Endothelial cell of umbilical vein (primary cell): ENCODE data around the gene CERK. TPM values are rescaled to one million over a fixed set of nuclear protein-coding genes. Genes with fewer than 3 reads are reported as not detected.

Experiments
- BruUV-seq: library from RNA; stranded (reverse); fragments of 400-500 nt; replicated peaks from 2 replicates; lab custom pipeline; 2021; lab: Mats Ljungman, UMichigan
- CTCF ChIA-PET: fragments of 300-600, 350-600 bp; sonication (Branson Sonifier 250); formaldehyde crosslinking; loops from one replicate; lab custom pipeline; 2021; ENCODE audit warnings: antibody characterized with exemption, inconsistent platforms; lab: Charles Lee
- POLR2A ChIA-PET: fragments of 300-600, 350-600 bp; sonication (Branson Sonifier 250); formaldehyde crosslinking; loops from one replicate; lab custom pipeline; 2021; ENCODE audit warnings: antibody characterized with exemption, inconsistent platforms; lab: Charles Lee
- DNase-seq: peaks from one replicate; pipeline ENCODE4 v3.0.0-alpha.2; 2011; ENCODE audit warnings: low read depth, low spot score
- FAIRE-seq: peaks from 2 replicates; lab custom pipeline; 2011; peaks lifted over from hg19 to GRCh38; lab: Jason Lieb, UNC
- H2AFZ ChIP-seq: 2 replicates; pipeline ENCODE4 v1.6.0; 2012; ENCODE audit warnings: low read depth, low read length, control low read depth, inconsistent platforms
- H3K27ac ChIP-seq: 2 replicates; pipeline ENCODE4 v1.5.1; 2011; ENCODE audit warnings: low read depth, mild to moderate bottlenecking, control low read depth, low read length, moderate library complexity; ENCODE audit not compliant: insufficient read depth
- H3K27me3 ChIP-seq, 2 experiments: 2 replicates each; pipeline versions ENCODE4 v1.6.0 to v1.6.1; 2011; ENCODE audit warnings: low read length in 2 of 2, mixed read lengths in 1 of 2; ENCODE audit not compliant: control insufficient read depth in 2 of 2, insufficient read depth in 2 of 2
- H3K36me3 ChIP-seq, 2 experiments: 2 replicates in 1 of 2; 3 replicates in 1 of 2; pipeline ENCODE4 v1.5.1; 2011; ENCODE audit warnings: low read length in 2 of 2, mild to moderate bottlenecking in 1 of 2, moderate library complexity in 1 of 2; ENCODE audit not compliant: control insufficient read depth in 2 of 2, insufficient read depth in 2 of 2; ENCODE audit errors: extremely low read depth in 1 of 2
- H3K4me1 ChIP-seq: 3 replicates; pipeline ENCODE4 v1.5.1; 2011; ENCODE audit warnings: mild to moderate bottlenecking, low read length; ENCODE audit not compliant: control insufficient read depth, insufficient read depth; ENCODE audit errors: extremely low read depth
- H3K4me2 ChIP-seq: 2 replicates; pipeline ENCODE4 v1.6.1; 2011; ENCODE audit warnings: low read length, control low read depth, mixed read lengths; ENCODE audit not compliant: insufficient read depth
- H3K4me3 ChIP-seq, 3 experiments: fragments of 200-600 bp in 1 of 3; sonication (generic), shearing (Covaris generic) in 1 of 3; replicated peaks in 1 of 3; 2 replicates each; pipeline ENCODE4 v1.5.1; 2011 to 2016; ENCODE audit warnings: control low read depth in 3 of 3, low read length in 3 of 3, mild to moderate bottlenecking in 2 of 3, inconsistent platforms in 1 of 3, low read depth in 1 of 3, moderate library complexity in 1 of 3; ENCODE audit not compliant: insufficient read depth in 1 of 3
- H3K79me2 ChIP-seq: 2 replicates; pipeline ENCODE4 v1.6.0; 2012; ENCODE audit warnings: low read length, inconsistent platforms; ENCODE audit not compliant: control insufficient read depth, insufficient read depth
- H3K9ac ChIP-seq: replicated peaks from 2 replicates; pipeline ENCODE3; 2011; ENCODE audit warnings: low read length, control low read depth; ENCODE audit not compliant: insufficient read depth; ENCODE audit errors: extremely low read depth
- H3K9me1 ChIP-seq: replicated peaks from 3 replicates; pipeline ENCODE4 v1.6.0; 2011; ENCODE audit warnings: mild to moderate bottlenecking, low read length; ENCODE audit not compliant: control insufficient read depth, insufficient read depth; ENCODE audit errors: extremely low read depth
- H3K9me3 ChIP-seq: replicated peaks from 2 replicates; pipeline ENCODE4 v1.5.1; 2012; ENCODE audit warnings: low read length, inconsistent platforms; ENCODE audit not compliant: control insufficient read depth, insufficient read depth
- H4K20me1 ChIP-seq: replicated peaks from 2 replicates; pipeline ENCODE3; 2011; ENCODE audit warnings: mild to moderate bottlenecking, low read length; ENCODE audit not compliant: control insufficient read depth, insufficient read depth; ENCODE audit errors: extremely low read depth
- EZH2 ChIP-seq: IDR thresholded peaks from 2 replicates; pipeline ENCODE4 v1.6.1; 2012; ENCODE audit warnings: borderline replicate concordance, low read depth, mild to moderate bottlenecking, moderate library complexity, low read length, inconsistent platforms; ENCODE audit not compliant: severe bottlenecking
- FOS ChIP-seq: IDR thresholded peaks from 2 replicates; pipeline ENCODE4 v1.6.1; 2011; ENCODE audit warnings: mild to moderate bottlenecking, low read length, moderate library complexity, borderline replicate concordance; ENCODE audit not compliant: insufficient read depth
- GATA2 ChIP-seq: IDR thresholded peaks from 2 replicates; pipeline ENCODE4 v1.7.0; 2011; ENCODE audit warnings: low read depth, mild to moderate bottlenecking, moderate library complexity, mixed read lengths, low read length; ENCODE audit not compliant: insufficient read length, insufficient read depth
- JUN ChIP-seq: IDR thresholded peaks from 2 replicates; pipeline ENCODE4 v1.6.1; 2011; ENCODE audit warnings: borderline replicate concordance, low read depth; ENCODE audit not compliant: insufficient read length, insufficient read depth
- MAX ChIP-seq: IDR thresholded peaks from 2 replicates; pipeline ENCODE4 v1.6.1; 2011; ENCODE audit not compliant: insufficient read depth, insufficient read length
- MYC ChIP-seq: IDR thresholded peaks from one replicate; pipeline ENCODE4 v1.6.1; 2011; ENCODE audit warnings: mild to moderate bottlenecking, low read depth, low read length
- POLR2A ChIP-seq: IDR thresholded peaks from 2 replicates; pipeline ENCODE4 v1.6.1; 2012; ENCODE audit warnings: low read depth, mild to moderate bottlenecking, control low read depth, low read length
- POLR2AphosphoS5 ChIP-seq: IDR thresholded peaks from 2 replicates; pipeline ENCODE4 v1.6.1; 2012; ENCODE audit warnings: low read depth, mild to moderate bottlenecking, control low read depth, low read length, moderate library complexity; ENCODE audit not compliant: insufficient read depth
- dilution Hi-C: fragments of 300-500 bp; cut with MboI; formaldehyde crosslinking; loops from one replicate; pipeline ENCODE4 v1.15.0; 2019; ENCODE audit warnings: low sequenced_read_pairs; ENCODE audit not compliant: extremely low pct_ligation_motif_present
- intact Hi-C: fragments of 100-400 bp; cut with micrococcal nuclease; formaldehyde crosslinking; loops from one replicate; pipeline ENCODE4 v1.10.0; 2022
- polyA plus RNA-seq, 4 experiments: library from polyadenylated mRNA; depleted of rRNA in 3 of 4; stranded (reverse) in 3 of 4; unstranded in 1 of 4; fragments of >200 nt; gene quantifications; 2 replicates each; pipeline versions ENCODE4 v1.2.1 to v1.2.3, GENCODE V29; 2011 to 2012; ENCODE audit warnings: missing spikeins in 1 of 4
- total RNA-seq: library from RNA; stranded (reverse); gene quantifications from 2 replicates; pipeline ENCODE4 v1.2.3, GENCODE V29; 2021
- TF ChIP-seq, protein P1 (sequence below), 2 donors: IDR thresholded peaks; 1 replicate in 1 of 2; 2 replicates in 1 of 2; pipeline ENCODE4 v1.5.1; 2011; ENCODE audit warnings: low read length in 2 of 2, mild to moderate bottlenecking in 2 of 2, moderate library complexity in 2 of 2, control low read depth in 1 of 2, inconsistent platforms in 1 of 2, low read depth in 1 of 2; ENCODE audit not compliant: insufficient read depth in 1 of 2; ENCODE audit errors: extremely low read depth in 1 of 2

The CERK gene
- total and polyA plus RNA-seq, 2 donors (not counting 3 experiments of a cell fraction or from before 2014, with no cell fraction given), result 61.1 to 88.0 TPM

GRCh38 chr22:46775850-46776826 lies 38.1 kb upstream of the CERK start:
- dilution Hi-C loops, result no loop called here
- CTCF ChIA-PET, result interaction anchor here (0.8 kb wide), 1 partner anchor 23 kb away, joined by 3 read pairs; no protein-coding TSS in a partner anchor
- no peaks in the 10 kb centered on the region for H4K20me1 ChIP-seq
- intact Hi-C loops, result no loop called here
- H3K4me1 ChIP-seq, result peaks cover 2% of the 10 kb centered on the region
- no peaks in the 10 kb centered on the region for H3K27me3 ChIP-seq
- no peak overlapping the region for H3K27ac ChIP-seq
- POLR2A ChIA-PET, result no interaction called here
- no peak overlapping the region for H2AFZ ChIP-seq
- H3K79me2 ChIP-seq, result peaks cover 36% of the 10 kb centered on the region
- H3K9ac ChIP-seq, result no peak overlapping the region
- TF ChIP-seq, protein P1, sequence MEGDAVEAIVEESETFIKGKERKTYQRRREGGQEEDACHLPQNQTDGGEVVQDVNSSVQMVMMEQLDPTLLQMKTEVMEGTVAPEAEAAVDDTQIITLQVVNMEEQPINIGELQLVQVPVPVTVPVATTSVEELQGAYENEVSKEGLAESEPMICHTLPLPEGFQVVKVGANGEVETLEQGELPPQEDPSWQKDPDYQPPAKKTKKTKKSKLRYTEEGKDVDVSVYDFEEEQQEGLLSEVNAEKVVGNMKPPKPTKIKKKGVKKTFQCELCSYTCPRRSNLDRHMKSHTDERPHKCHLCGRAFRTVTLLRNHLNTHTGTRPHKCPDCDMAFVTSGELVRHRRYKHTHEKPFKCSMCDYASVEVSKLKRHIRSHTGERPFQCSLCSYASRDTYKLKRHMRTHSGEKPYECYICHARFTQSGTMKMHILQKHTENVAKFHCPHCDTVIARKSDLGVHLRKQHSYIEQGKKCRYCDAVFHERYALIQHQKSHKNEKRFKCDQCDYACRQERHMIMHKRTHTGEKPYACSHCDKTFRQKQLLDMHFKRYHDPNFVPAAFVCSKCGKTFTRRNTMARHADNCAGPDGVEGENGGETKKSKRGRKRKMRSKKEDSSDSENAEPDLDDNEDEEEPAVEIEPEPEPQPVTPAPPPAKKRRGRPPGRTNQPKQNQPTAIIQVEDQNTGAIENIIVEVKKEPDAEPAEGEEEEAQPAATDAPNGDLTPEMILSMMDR (IDR thresholded peaks at IDR 0.05; ENCODE audit: extremely low read depth in 1 of 2, insufficient read depth in 1 of 2, low read depth in 1 of 2, low read length in 2 of 2), result no peak
- TF ChIP-seq EZH2, result no peak
- no peak for TF ChIP-seq MAX
- no peak for TF ChIP-seq POLR2AphosphoS5
- TF ChIP-seq FOS, result no peak
- no peak for TF ChIP-seq MYC
- no peak for TF ChIP-seq JUN
- TF ChIP-seq GATA2, result no peak
- TF ChIP-seq POLR2A, result no peak
- H3K36me3 ChIP-seq, result no peaks in the 10 kb centered on the region
- FAIRE-seq, result no peak
- H3K9me3 ChIP-seq, result no peaks in the 10 kb centered on the region
- no peaks in the 10 kb centered on the region for H3K9me1 ChIP-seq
- no peak overlapping the region for H3K4me3 ChIP-seq
- no peak overlapping the region for H3K4me2 ChIP-seq
- no TSS peak for BruUV-seq
- DNase-seq, result no peak
